IgD-negative memory B cell (primary cell): ENCODE results near the gene AKR1A1. TPM values are rescaled to one million over a fixed set of nuclear protein-coding genes. Genes with fewer than 3 reads are reported as not detected.
A peak's percentile ranks its signal among the peaks of the same experiment; 100 is the strongest.
"Not testable (repeated sequence)": the region's sequence is repeated elsewhere in the genome, so short reads cannot be mapped to it uniquely, and the experiment has no call there.

Experiments
- H3K27ac Mint-ChIP-seq, 3 donors: one replicate each; pipeline ENCODE4 v1.8.0; 2020 to 2022; ENCODE audit warnings: mild to moderate bottlenecking in 3 of 3, mixed read lengths in 3 of 3, moderate library complexity in 1 of 3
- H3K27me3 Mint-ChIP-seq: one replicate; pipeline ENCODE4 v1.8.0; 2021; ENCODE audit warnings: mixed read lengths
- H3K36me3 Mint-ChIP-seq: one replicate; pipeline ENCODE4 v1.8.0; 2020; ENCODE audit warnings: mild to moderate bottlenecking, mixed read lengths
- H3K4me1 Mint-ChIP-seq, 3 donors: one replicate each; pipeline ENCODE4 v1.8.0; 2020 to 2022; ENCODE audit warnings: mixed read lengths in 3 of 3, mild to moderate bottlenecking in 1 of 3
- H3K4me3 Mint-ChIP-seq, 4 donors: one replicate each; pipeline ENCODE4 v1.8.0; 2020 to 2022; ENCODE audit warnings: mild to moderate bottlenecking in 4 of 4, mixed read lengths in 4 of 4, moderate library complexity in 3 of 4
- H3K9me3 Mint-ChIP-seq, 3 donors: one replicate each; pipeline ENCODE4 v1.8.0; 2020 to 2021; ENCODE audit warnings: mixed read lengths in 3 of 3, mild to moderate bottlenecking in 1 of 3
- polyA plus RNA-seq: library from polyadenylated mRNA; unstranded; fragments of 300-500 nt; fragmentation: Illumina TruSeq; gene quantifications from one replicate; pipeline ENCODE4 v1.2.3, GENCODE V29; 2021

Gene AKR1A1
- polyA plus RNA-seq, 1 donor from 2014 or later, result 117 TPM

DNA sequence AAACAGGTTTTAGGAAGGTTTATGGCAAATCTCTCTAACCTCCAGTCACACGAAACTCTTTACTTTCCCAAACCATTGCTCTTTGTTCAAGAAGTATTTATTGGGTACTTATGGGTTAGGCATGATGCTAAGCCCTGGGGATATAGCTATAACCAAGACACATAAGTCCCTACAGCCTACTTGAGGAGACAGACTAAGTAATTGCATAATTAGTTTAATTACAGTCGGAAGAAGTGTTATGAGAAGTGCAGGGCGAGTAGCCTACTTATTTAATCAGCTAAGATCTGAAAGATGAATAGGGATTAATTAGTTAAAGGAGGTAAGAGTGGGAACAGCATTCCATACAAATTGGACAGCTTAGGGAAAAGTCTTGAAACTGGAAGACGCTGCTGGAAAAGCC is 20.0 kb downstream of the AKR1A1 start:
- H3K4me1 Mint-ChIP-seq, result peaks cover 0 to 1% (median 0%) of the 10 kb centered on the region in 3 donors
- H3K27ac Mint-ChIP-seq, result no peak overlapping the region
- H3K4me3 Mint-ChIP-seq, result no peak overlapping the region
- no peaks in the 10 kb centered on the region for H3K27me3 Mint-ChIP-seq
- no peaks in the 10 kb centered on the region for H3K9me3 Mint-ChIP-seq
- no peaks in the 10 kb centered on the region for H3K36me3 Mint-ChIP-seq

DNA sequence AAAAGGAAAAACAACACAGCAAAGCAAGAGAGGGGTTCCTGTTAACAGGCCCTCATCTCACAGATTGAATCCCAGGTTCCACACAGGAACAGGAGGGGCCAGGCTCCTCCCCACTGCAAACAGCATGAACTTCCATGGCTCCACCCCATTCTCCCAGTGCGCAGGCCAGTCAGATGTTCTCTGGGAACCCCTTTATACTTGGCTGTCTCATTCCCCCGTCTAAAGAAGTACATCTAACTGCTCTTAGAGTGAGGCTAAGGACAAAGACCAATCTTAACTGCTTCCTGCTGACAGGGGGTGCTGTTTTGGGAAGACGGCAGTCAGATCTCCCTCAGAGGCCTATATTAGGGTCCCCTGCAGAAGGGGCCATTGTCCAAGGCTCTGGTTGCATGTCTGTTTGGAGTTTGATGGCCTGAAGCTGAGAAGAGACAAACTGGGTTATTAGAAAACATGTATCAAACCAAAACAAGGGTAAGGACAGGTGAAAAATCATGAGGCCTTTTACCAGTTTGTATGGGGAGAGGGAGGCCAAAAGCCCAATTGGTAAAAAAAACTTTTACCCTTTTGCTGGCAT is 22.7 kb downstream of the AKR1A1 start:
- Mint-ChIP-seq H3K4me1 (peaks cover 0 to 3% (median 0%) of the 10 kb centered on the region in 3 donors), H3K9me3 (no peaks in the 10 kb centered on the region), H3K4me3 (no peak overlapping the region), H3K36me3 (no peaks in the 10 kb centered on the region), H3K27me3 (no peaks in the 10 kb centered on the region), H3K27ac (peak overlapping the region in 2 of 3 donors; percentile 39 to 86)

DNA sequence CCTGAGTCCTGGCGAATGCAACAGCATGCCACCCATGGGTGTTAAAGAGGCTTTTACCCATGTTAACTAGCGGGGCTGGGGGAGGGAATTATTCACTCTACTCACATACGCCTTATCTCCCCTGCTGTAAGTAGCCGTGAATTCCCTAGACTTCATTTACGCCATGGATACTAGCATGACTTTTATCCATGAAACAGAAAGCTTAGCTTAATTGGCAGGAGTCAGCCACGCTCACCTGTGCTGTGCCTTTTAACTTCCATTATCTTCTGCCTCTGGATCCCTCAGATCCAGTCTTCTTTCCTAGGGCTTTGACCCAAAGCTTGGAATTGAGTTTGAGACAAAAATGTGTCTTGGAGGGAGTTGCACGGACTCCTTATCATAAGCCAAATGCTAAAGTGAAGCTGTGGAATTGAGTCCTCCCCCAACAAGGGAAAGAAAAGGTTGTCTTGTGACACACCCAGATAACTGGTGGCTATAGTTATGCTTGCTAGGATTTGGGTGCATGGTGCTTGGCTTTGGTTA is 23.5 kb downstream of the AKR1A1 start:
- H3K4me1 Mint-ChIP-seq, result peaks cover 0 to 3% (median 0%) of the 10 kb centered on the region in 3 donors
- H3K27me3 Mint-ChIP-seq, result no peaks in the 10 kb centered on the region
- H3K4me3 Mint-ChIP-seq, result no peak overlapping the region
- no peak overlapping the region for H3K27ac Mint-ChIP-seq
- H3K9me3 Mint-ChIP-seq, result no peaks in the 10 kb centered on the region
- no peaks in the 10 kb centered on the region for H3K36me3 Mint-ChIP-seq

DNA sequence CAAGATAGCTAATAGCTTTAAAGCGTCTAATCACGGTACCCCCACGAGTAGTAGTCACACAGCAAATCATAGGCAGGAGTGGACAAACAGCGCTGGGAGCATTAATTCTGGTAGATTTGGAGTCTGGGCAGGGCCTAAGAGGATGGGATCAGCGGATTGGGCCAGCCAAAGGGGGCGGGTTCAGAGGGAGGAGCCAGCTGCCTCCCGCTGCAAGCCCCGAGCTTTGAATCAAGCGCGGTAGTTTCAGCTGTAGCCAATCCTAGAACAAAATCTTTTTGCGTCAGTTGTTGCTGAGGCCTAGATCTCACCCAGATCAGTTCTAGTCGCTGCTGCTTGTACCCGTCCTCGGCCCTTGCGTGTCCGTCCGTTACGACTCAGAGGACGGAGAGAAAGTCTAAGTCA is 32.6 kb downstream of the AKR1A1 start:
- Mint-ChIP-seq H3K4me1 (peaks cover 21 to 34% (median 26%) of the 10 kb centered on the region in 3 donors), H3K27ac (peak overlapping the region; percentile 84 to 98 (median 97)), H3K36me3 (peaks cover 3% of the 10 kb centered on the region), H3K4me3 (peak overlapping the region; percentile 97 to 100 (median 99)), H3K9me3 (no peaks in the 10 kb centered on the region), H3K27me3 (no peaks in the 10 kb centered on the region)

DNA sequence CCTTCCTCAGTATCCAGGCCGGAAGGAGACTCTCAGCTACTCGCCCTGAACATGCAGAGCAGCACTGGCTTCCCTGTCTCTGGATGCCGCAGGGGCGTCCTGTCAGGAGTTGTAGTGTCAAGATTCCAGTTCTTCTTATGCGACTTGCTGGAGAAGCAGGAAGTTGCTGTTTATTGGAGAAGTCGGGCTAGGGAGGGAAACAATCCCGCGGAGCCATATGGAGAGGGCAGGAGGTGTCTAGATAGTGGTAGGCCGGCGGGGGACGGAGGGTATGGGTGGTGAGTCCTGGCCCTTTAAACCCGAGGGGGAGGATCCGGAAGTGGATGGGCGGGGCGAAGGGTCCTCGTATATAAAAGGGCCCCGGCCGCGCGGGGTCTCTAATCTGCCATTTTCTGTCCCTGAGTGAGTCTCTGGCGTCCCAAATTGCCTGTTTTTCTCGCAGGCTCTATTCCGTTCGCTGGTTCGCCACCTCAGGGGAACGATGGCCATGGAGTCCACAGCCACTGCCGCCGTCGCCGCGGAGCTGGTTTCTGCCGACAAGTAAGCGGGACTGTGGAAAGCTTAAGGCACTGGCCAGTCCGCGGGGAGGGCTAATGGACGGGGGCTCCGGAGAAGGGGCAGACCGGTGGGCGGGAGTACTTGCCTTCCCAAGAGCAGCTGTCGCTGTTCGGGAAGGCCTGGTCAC is 33.2 kb downstream of the AKR1A1 start, which contains the start of gene NASP:
Gene NASP, plus strand, starts transcription at position 376 of the 685 bp plus-strand sequence. Its CDS starts 106 bp downstream, at position 482.
- peak within 1 kb of the TSS; percentile 97 to 100 (median 99) for H3K4me3 Mint-ChIP-seq

DNA sequence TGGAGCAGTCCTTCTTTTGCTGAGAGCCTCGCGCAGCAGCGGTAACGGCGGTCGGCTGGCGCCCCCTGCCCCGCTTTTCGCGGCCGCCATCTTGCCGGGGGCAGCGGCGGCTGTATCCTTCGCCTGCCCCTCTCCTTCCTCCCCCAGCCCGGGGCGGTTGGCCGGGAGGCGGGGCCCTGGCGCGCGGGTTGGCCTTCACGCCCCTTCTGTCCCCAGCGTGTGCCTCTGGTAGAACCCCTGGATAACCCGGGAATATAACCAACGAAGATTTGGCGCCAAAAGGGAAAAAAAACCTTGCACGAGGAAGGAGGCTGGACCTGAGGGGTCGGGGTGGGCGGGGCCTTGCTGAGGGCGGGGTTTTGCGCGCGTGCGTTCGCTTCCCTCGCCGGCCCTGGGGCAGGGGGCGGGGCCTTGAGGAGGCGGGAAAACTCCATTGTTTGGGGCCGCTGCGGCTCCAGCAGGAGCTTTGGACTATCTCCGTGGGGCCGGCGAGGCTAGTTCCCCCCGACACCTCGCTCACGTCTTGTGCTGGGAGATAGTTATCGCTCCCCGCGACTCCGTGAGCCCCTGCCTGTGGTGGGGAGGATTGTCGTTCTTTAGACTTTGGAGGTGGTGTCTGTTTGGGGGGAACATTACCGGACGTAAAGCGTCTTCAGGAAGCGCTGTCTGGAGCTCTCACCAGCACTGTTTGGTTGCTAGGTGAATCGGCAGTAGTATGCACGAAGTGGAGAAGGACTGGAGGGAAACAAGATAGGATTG is 33.9 kb downstream of the AKR1A1 start:
- peak overlapping the region; percentile 94 to 98 (median 97) for H3K27ac Mint-ChIP-seq
- H3K4me1 Mint-ChIP-seq, result peaks cover 21 to 43% (median 26%) of the 10 kb centered on the region in 3 donors
- no peaks in the 10 kb centered on the region for H3K27me3 Mint-ChIP-seq
- H3K4me3 Mint-ChIP-seq, result peak overlapping the region; percentile 97 to 100 (median 99)
- peaks cover 3% of the 10 kb centered on the region for H3K36me3 Mint-ChIP-seq
- H3K9me3 Mint-ChIP-seq, result no peaks in the 10 kb centered on the region

More for the DNA sequence above, 33.2 kb downstream of the AKR1A1 start, which contains the start of gene NASP:
- Mint-ChIP-seq H3K9me3 (no peaks in the 10 kb centered on the region), H3K27ac (peak within 1 kb of the TSS; percentile 94 to 98 (median 97)), H3K27me3 (no peaks in the 10 kb centered on the region), H3K36me3 (peaks cover 3% of the 10 kb centered on the region), H3K4me1 (peaks cover 21 to 37% (median 26%) of the 10 kb centered on the region in 3 donors)

DNA sequence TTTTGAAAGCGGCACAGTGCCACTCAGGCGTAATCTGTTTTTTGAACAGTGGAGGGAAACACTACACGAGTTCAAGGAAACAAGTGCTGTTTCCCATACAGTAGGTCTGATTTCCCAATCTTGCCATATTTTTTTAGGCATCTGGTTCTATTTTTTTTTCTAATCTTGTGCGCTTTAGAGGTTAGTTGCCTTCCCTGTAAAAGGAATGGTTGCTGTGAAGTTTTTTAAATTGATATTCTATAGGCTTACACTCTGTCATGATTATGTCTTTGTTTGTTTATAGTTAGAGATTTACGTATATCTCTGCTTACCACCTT is 34.4 kb downstream of the AKR1A1 start:
- Mint-ChIP-seq H3K4me1 (peaks cover 21 to 46% (median 26%) of the 10 kb centered on the region in 3 donors), H3K36me3 (peaks cover 3% of the 10 kb centered on the region)

DNA sequence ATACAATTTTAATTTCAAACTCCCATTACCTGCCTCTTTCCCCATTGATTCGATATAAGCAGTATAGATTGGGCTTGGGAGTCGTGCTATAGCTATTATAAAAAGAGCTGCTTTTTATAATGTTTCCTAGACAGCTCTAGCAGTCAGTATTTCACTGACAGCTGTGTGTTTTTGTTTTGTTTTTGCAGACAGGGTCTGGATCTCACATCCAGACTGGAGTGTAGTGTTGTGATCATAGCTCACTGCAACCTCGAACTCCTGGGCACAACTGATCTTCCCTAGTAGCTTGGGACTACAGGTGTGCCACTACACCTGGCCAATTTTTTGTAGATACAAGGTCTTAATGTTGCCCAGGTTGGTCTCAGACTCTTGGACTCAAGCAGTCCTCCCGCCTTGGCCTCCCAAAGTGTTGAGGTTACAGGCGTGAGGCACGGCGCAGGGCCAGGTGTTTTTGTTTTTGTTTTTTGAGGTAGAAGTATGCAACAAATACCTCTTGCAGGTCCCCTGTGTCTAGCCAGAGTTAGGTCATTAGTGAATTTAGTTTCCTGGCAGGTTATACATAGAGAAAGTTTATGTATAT is 35.0 kb downstream of the AKR1A1 start:
- Mint-ChIP-seq H3K4me1 (peaks cover 23 to 48% (median 26%) of the 10 kb centered on the region in 3 donors), H3K9me3 (no peaks in the 10 kb centered on the region), H3K27me3 (no peaks in the 10 kb centered on the region)

More for the DNA sequence above, 34.4 kb downstream of the AKR1A1 start:
- Mint-ChIP-seq H3K9me3 (no peaks in the 10 kb centered on the region), H3K4me3 (peak overlapping the region; percentile 97 to 100 (median 99)), H3K27me3 (no peaks in the 10 kb centered on the region), H3K27ac (peak overlapping the region; percentile 94 to 98 (median 96))

DNA sequence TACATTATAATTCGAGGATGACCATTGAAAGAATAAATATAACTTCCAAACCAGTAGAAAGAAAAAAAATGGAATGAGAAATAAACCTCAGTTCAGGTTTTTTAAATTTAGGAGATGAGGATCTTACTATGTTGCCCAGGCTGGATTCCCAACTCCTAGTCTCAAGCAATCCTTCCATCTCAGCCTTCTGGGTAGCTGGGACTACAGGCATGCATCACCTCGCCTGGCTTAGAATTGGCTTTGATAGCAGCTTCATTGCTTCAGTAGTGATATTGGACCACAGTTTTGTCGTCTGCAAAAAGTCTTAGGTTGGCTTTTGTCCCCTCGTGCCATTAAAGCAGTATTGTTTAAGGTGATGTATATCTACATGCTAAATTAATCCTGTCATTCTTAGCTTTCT is 36.1 kb downstream of the AKR1A1 start:
- Mint-ChIP-seq H3K36me3 (peaks cover 3% of the 10 kb centered on the region), H3K27ac (peak overlapping the region; percentile 87 to 98 (median 97)), H3K4me3 (peak overlapping the region; percentile 83 to 97 (median 97)), H3K9me3 (no peaks in the 10 kb centered on the region), H3K4me1 (peaks cover 26 to 52% (median 30%) of the 10 kb centered on the region in 3 donors), H3K27me3 (no peaks in the 10 kb centered on the region)

More for the DNA sequence above, 35.0 kb downstream of the AKR1A1 start:
- Mint-ChIP-seq H3K36me3 (peaks cover 3% of the 10 kb centered on the region), H3K27ac (peak overlapping the region; percentile 94 to 98 (median 96)), H3K4me3 (peak overlapping the region; percentile 97 to 100 (median 99))

DNA sequence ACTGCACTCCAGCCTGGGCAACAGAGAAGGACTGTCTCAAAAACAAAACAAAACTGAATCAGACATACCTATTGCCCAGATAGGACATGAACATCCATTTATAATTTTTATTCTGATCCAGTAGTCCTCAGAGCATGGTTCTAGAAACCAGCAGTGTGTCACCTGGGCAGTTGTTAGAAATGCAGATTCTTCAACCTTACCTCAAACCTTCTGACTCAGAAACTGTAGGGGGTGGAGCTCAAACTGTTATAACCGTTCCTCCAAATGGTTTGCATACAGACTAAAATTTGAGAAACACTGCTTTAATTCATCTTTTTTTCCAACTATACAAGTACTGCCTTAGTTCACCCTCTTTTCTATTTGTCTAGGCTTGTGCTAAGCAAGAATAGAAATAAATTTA is 39.2 kb downstream of the AKR1A1 start:
- Mint-ChIP-seq H3K27ac (no peak overlapping the region), H3K4me1 (peaks cover 16 to 40% (median 18%) of the 10 kb centered on the region in 3 donors), H3K27me3 (no peaks in the 10 kb centered on the region), H3K36me3 (peaks cover 3% of the 10 kb centered on the region), H3K4me3 (no peak overlapping the region), H3K9me3 (no peaks in the 10 kb centered on the region)

DNA sequence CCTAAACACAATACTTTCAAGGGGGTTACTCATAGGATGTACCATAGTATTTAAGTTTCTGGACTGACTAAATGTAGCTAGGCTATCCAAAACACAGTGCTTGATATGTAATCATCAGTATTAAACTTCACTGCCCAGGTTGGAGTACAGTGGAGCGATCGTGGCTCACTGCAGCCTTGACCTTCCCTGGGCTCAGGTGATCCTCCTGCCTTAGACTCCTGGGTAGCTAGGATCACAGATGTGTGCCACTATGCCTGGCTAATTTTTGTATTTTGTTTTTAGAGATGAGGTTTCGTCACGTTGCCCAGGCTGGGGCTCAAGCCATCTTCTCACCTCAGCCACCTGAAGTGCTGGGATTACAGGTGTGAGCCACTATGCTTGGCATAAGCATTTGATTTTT is 43.8 kb downstream of the AKR1A1 start:
- H3K4me3 Mint-ChIP-seq, result no peak overlapping the region
- H3K9me3 Mint-ChIP-seq, result no peaks in the 10 kb centered on the region
- peaks cover 2% of the 10 kb centered on the region for H3K36me3 Mint-ChIP-seq
- no peaks in the 10 kb centered on the region for H3K27me3 Mint-ChIP-seq
- H3K4me1 Mint-ChIP-seq, result peaks cover 0 to 19% (median 14%) of the 10 kb centered on the region in 3 donors
- peak overlapping the region in 1 of 3 donors; percentile 74 for H3K27ac Mint-ChIP-seq

DNA sequence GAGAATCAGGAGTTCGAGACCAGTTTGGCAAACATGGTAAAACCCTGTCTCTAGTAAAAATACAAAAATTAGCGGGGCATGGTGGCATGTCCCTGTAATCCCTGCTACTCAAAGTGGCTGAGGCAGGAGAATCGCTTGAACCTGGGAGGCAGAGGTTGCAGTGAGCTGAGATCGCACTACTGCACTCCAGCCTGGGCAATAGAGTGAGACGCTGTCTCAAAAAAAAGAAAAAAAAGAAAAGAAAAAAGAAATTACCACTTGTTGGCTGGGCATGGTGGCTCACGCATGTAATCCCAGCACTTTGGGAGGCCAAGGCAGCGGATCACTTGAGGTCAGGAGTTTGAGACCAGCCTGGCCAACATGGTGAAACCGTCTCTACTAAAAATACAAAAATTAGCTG is 46.1 kb downstream of the AKR1A1 start:
- H3K9me3 Mint-ChIP-seq, H3K27me3 Mint-ChIP-seq, H3K36me3 Mint-ChIP-seq: not testable (repeated sequence)
- peak overlapping the region in 1 of 4 donors; percentile 23 for H3K4me3 Mint-ChIP-seq
- peaks cover 2 to 23% (median 22%) of the 10 kb centered on the region in 3 donors for H3K4me1 Mint-ChIP-seq
- H3K27ac Mint-ChIP-seq, result peak overlapping the region in 1 of 3 donors; percentile 59

DNA sequence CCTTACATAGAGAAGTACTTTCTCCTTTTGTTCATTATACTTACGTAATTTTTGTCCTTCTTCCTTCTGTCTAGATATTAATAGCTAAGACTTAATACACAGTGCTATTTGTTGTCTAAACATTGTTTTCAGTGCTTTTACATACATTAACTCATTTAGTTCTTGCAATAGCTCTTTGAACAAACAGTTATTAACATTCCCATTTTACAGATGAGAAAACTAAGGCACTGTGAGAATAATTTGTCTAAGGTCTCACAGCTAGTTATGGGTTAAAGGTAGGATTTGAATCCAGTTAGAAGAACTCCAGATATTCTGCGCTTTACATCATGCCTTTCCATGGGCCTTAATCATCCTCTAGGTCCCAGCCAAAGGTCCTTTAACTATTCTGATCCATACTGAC is 53.6 kb downstream of the AKR1A1 start:
- no peak overlapping the region for H3K27ac Mint-ChIP-seq
- H3K36me3 Mint-ChIP-seq, result peaks cover 15% of the 10 kb centered on the region
- no peaks in the 10 kb centered on the region for H3K9me3 Mint-ChIP-seq
- H3K4me3 Mint-ChIP-seq, result no peak overlapping the region
- H3K4me1 Mint-ChIP-seq, result peaks cover 27 to 51% (median 38%) of the 10 kb centered on the region in 3 donors
- no peaks in the 10 kb centered on the region for H3K27me3 Mint-ChIP-seq

DNA sequence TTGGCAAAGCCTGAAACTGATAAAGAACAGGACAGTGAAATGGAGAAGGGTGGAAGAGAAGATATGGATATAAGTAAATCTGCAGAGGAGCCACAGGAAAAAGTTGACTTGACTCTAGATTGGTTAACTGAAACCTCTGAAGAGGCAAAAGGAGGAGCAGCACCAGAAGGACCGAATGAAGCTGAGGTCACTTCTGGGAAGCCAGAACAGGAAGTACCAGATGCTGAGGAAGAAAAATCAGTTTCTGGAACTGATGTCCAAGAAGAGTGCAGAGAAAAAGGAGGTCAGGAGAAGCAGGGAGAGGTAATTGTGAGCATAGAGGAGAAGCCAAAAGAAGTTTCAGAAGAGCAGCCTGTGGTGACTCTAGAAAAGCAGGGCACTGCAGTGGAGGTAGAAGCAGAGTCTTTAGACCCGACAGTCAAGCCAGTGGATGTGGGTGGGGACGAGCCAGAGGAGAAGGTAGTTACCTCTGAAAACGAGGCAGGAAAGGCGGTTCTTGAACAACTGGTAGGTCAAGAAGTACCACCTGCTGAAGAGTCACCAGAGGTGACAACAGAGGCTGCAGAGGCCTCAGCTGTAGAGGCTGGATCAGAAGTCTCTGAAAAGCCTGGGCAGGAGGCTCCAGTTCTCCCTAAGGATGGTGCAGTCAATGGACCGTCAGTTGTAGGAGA is 56.9 kb downstream of the AKR1A1 start:
- Mint-ChIP-seq H3K4me3 (peak overlapping the region in 1 of 4 donors; percentile 93), H3K4me1 (peaks cover 27 to 38% (median 28%) of the 10 kb centered on the region in 3 donors), H3K36me3 (peaks cover 16% of the 10 kb centered on the region)

More for the DNA sequence above, 56.9 kb downstream of the AKR1A1 start:
- Mint-ChIP-seq H3K27ac (peak overlapping the region; percentile 22 to 92 (median 88)), H3K9me3 (no peaks in the 10 kb centered on the region), H3K27me3 (no peaks in the 10 kb centered on the region)
